Measurements from ENCODE around the gene CYB5D1. TPM values are rescaled to one million over a fixed set of nuclear protein-coding genes. Genes with fewer than 3 reads are reported as not detected.

CYB5D1 gene
- total and polyA plus RNA-seq, 2 donors (not counting 1 experiment from before 2014, with no cell fraction given) = 6.8 to 6.9 TPM

DNA sequence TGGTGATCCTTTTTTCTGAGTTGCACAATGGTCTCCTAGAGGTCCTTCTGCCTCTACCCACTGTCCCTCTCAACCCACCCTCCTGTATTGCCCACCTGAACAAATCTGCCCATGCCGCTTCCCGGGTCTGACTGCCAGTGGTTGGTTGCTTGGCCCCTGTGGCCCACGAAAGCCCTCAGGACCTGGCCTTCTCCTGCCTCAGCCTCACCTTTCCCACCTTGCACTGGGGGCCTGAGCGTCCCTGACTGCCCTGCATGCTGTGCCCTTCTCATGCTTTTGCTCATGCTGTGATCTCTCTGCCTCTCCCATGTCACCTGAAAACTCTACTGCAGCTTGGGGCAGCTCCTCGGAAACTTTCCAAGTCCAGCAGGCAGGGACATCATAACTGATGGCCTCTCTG is 37.6 kb upstream of the CYB5D1 start:
- Histone ChIP-seq H3K79me2 (ENCODE audit: control insufficient read depth, insufficient read depth, low read length) (no peaks in the 10 kb centered on the region), H3K4me3 (replicated peaks in 1 of 4; ENCODE audit: control extremely low read depth in 1 of 4, insufficient read depth in 1 of 4, low read depth in 3 of 4, low read length in 4 of 4) (no peak overlapping the region), H3K36me3 (ENCODE audit: control insufficient read depth, insufficient read depth, low read length) (no peaks in the 10 kb centered on the region), H2AFZ (ENCODE audit: low read length) (no peak overlapping the region), H3K9me3 (ENCODE audit: control insufficient read depth, insufficient read depth, low read depth, low read length) (no peaks in the 10 kb centered on the region), H3K9ac (ENCODE audit: insufficient read depth, low read length) (no peak overlapping the region), H3K4me1 (ENCODE audit: control insufficient read depth, extremely low read depth, insufficient read depth, low read length) (no peaks in the 10 kb centered on the region), H4K20me1 (ENCODE audit: control insufficient read depth, extremely low read depth, insufficient read depth, low read length) (no peaks in the 10 kb centered on the region), H3K4me2 (ENCODE audit: extremely low read depth, insufficient read depth, low read length) (no peak overlapping the region), H3K27ac (ENCODE audit: insufficient read depth, low read length) (no peak overlapping the region), H3K27me3 (ENCODE audit: control insufficient read depth, insufficient read depth, low read length) (peaks cover 15% of the 10 kb centered on the region)
- no peak for TF ChIP-seq EZH2 (IDR thresholded peaks at IDR 0.05; ENCODE audit: low read length, missing control alignments)
- TF ChIP-seq, protein P1, sequence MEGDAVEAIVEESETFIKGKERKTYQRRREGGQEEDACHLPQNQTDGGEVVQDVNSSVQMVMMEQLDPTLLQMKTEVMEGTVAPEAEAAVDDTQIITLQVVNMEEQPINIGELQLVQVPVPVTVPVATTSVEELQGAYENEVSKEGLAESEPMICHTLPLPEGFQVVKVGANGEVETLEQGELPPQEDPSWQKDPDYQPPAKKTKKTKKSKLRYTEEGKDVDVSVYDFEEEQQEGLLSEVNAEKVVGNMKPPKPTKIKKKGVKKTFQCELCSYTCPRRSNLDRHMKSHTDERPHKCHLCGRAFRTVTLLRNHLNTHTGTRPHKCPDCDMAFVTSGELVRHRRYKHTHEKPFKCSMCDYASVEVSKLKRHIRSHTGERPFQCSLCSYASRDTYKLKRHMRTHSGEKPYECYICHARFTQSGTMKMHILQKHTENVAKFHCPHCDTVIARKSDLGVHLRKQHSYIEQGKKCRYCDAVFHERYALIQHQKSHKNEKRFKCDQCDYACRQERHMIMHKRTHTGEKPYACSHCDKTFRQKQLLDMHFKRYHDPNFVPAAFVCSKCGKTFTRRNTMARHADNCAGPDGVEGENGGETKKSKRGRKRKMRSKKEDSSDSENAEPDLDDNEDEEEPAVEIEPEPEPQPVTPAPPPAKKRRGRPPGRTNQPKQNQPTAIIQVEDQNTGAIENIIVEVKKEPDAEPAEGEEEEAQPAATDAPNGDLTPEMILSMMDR (conservative IDR thresholded peaks at IDR 0.05 in 1 of 2, IDR thresholded peaks at IDR 0.05 in 1 of 2; ENCODE audit: low read depth in 1 of 2, low read length in 2 of 2) = no peak
- DNase-seq (ENCODE audit: low read depth in 2 of 2) = no peak

DNA sequence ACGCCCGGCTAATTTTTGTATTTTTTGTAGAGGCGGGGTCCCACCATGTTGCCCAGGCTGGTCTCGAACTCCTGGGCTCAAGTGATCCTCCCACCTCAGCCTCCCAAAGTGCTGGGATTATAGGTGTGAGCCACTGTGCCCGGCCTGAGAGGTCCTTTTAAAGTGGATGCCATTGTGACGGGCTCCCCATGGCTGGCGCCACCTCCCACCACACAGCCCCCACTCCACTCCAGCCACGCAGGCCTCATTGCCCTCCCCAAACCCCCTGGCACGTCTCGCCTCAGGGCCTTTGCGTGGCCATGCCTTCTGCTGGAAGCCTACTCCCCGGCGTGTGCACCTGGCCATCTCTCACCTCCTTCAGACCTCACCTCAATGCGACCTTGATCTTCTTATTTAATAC is 35.7 kb upstream of the CYB5D1 start:
- no peaks in the 10 kb centered on the region for H4K20me1 ChIP-seq (ENCODE audit: control insufficient read depth, extremely low read depth, insufficient read depth, low read length)
- H3K4me1 ChIP-seq (ENCODE audit: control insufficient read depth, extremely low read depth, insufficient read depth, low read length) = no peaks in the 10 kb centered on the region
- no peak for DNase-seq (ENCODE audit: low read depth in 2 of 2)
- no peak overlapping the region for H3K4me2 ChIP-seq (ENCODE audit: extremely low read depth, insufficient read depth, low read length)
- H2AFZ ChIP-seq (ENCODE audit: low read length) = no peak overlapping the region
- no peaks in the 10 kb centered on the region for H3K79me2 ChIP-seq (ENCODE audit: control insufficient read depth, insufficient read depth, low read length)
- peaks cover 6% of the 10 kb centered on the region for H3K27me3 ChIP-seq (ENCODE audit: control insufficient read depth, insufficient read depth, low read length)
- no peak overlapping the region for H3K9ac ChIP-seq (ENCODE audit: insufficient read depth, low read length)
- H3K4me3 ChIP-seq (replicated peaks in 1 of 4; ENCODE audit: control extremely low read depth in 1 of 4, insufficient read depth in 1 of 4, low read depth in 3 of 4, low read length in 4 of 4) = no peak overlapping the region
- H3K9me3 ChIP-seq (ENCODE audit: control insufficient read depth, insufficient read depth, low read depth, low read length) = no peaks in the 10 kb centered on the region
- H3K36me3 ChIP-seq (ENCODE audit: control insufficient read depth, insufficient read depth, low read length) = no peaks in the 10 kb centered on the region
- H3K27ac ChIP-seq (ENCODE audit: insufficient read depth, low read length) = no peak overlapping the region
- TF ChIP-seq EZH2 (IDR thresholded peaks at IDR 0.05; ENCODE audit: low read length, missing control alignments) = no peak
- TF ChIP-seq, protein P1 (conservative IDR thresholded peaks at IDR 0.05 in 1 of 2, IDR thresholded peaks at IDR 0.05 in 1 of 2; ENCODE audit: low read depth in 1 of 2, low read length in 2 of 2) = no peak

DNA sequence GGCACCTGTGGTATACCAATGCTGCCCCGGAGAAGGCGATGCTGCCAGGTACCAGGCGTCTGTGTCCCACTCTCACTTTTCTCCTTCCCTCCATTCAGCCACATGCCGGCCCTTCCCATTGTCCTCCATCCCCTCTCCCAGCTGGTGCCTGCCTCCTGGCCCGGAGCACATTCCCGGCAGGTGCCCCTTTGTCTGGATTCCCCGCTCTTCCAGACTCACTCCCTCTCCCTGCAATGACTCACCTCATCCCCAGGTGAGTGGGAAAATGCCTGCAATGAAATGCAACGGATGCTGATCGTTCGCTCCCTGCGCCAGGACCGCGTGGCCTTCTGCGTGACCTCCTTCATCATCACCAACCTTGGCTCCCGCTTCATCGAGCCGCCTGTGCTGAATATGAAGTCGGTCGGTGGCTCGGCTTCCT is 34.2 kb upstream of the CYB5D1 start:
- TF ChIP-seq EZH2 (IDR thresholded peaks at IDR 0.05; ENCODE audit: low read length, missing control alignments) = no peak
- TF ChIP-seq, protein P1 (conservative IDR thresholded peaks at IDR 0.05 in 1 of 2, IDR thresholded peaks at IDR 0.05 in 1 of 2; ENCODE audit: low read depth in 1 of 2, low read length in 2 of 2) = no peak
- H3K9ac ChIP-seq (ENCODE audit: insufficient read depth, low read length) = no peak overlapping the region
- H3K9me3 ChIP-seq (ENCODE audit: control insufficient read depth, insufficient read depth, low read depth, low read length) = no peaks in the 10 kb centered on the region
- no peak overlapping the region for H3K27ac ChIP-seq (ENCODE audit: insufficient read depth, low read length)
- H3K36me3 ChIP-seq (ENCODE audit: control insufficient read depth, insufficient read depth, low read length) = no peaks in the 10 kb centered on the region
- H4K20me1 ChIP-seq (ENCODE audit: control insufficient read depth, extremely low read depth, insufficient read depth, low read length) = no peaks in the 10 kb centered on the region
- H3K27me3 ChIP-seq (ENCODE audit: control insufficient read depth, insufficient read depth, low read length) = peaks cover 6% of the 10 kb centered on the region
- H3K4me2 ChIP-seq (ENCODE audit: extremely low read depth, insufficient read depth, low read length) = no peak overlapping the region
- H3K79me2 ChIP-seq (ENCODE audit: control insufficient read depth, insufficient read depth, low read length) = no peaks in the 10 kb centered on the region
- no peak overlapping the region for H2AFZ ChIP-seq (ENCODE audit: low read length)
- no peak for DNase-seq (ENCODE audit: low read depth in 2 of 2)
- H3K4me1 ChIP-seq (ENCODE audit: control insufficient read depth, extremely low read depth, insufficient read depth, low read length) = no peaks in the 10 kb centered on the region
- no peak overlapping the region for H3K4me3 ChIP-seq (replicated peaks in 1 of 4; ENCODE audit: control extremely low read depth in 1 of 4, insufficient read depth in 1 of 4, low read depth in 3 of 4, low read length in 4 of 4)

Measured in fibroblast of lung (primary cell).